OCI-LY3 (cell line): ENCODE measurements around the gene TANC1.

Experiments used
- H2AFZ ChIP-seq: fragments of 200-600, 300-600 bp; shearing (Covaris generic); 2 replicates; pipeline ENCODE4 v1.6.0; 2014; ENCODE audit warnings: antibody characterized with exemption, low read depth, low read length
- H3K27ac ChIP-seq: fragments of 200-600, 300-600 bp; sonication (generic); 2 replicates; pipeline ENCODE4 v1.5.1; 2014; ENCODE audit warnings: mild to moderate bottlenecking, low read length, moderate library complexity, mixed read lengths
- H3K27me3 ChIP-seq: fragments of 200-600, 300-600 bp; sonication (generic); 2 replicates; pipeline ENCODE4 v1.6.1; 2014; ENCODE audit warnings: low read depth, low read length, mixed read lengths
- H3K36me3 ChIP-seq: fragments of 200-600, 300-600 bp; sonication (generic); replicated peaks from 2 replicates; pipeline ENCODE3; 2014; ENCODE audit warnings: low read depth, low read length, mixed read lengths
- H3K4me1 ChIP-seq: fragments of 300-600, 200-600 bp; sonication (generic); 2 replicates; pipeline ENCODE4 v1.6.1; 2014; ENCODE audit warnings: low read length, mixed read lengths
- H3K4me2 ChIP-seq: fragments of 200-600, 300-600 bp; sonication (generic); 2 replicates; pipeline ENCODE4 v1.6.1; 2014; ENCODE audit warnings: low read length, mixed read lengths
- H3K4me3 ChIP-seq: fragments of 300-600, 200-600 bp; sonication (generic); 2 replicates; pipeline ENCODE4 v1.5.1; 2014; ENCODE audit warnings: antibody characterized with exemption, mild to moderate bottlenecking, low read length, moderate library complexity
- H3K79me2 ChIP-seq: fragments of 300-600, 200-600 bp; shearing (Covaris generic); 2 replicates; pipeline ENCODE4 v1.6.1; 2014; ENCODE audit warnings: mild to moderate bottlenecking, low read length, mixed read lengths
- H3K9ac ChIP-seq: fragments of 300-600, 200-600 bp; shearing (Covaris generic); 2 replicates; pipeline ENCODE4 v1.6.0; 2014; ENCODE audit warnings: mild to moderate bottlenecking, low read length, moderate library complexity
- H3K9me3 ChIP-seq: fragments of 200-600, 300-600 bp; shearing (Covaris generic); 2 replicates; pipeline ENCODE4 v1.6.1; 2014; ENCODE audit warnings: low read length, mixed read lengths; ENCODE audit not compliant: insufficient read depth
- H4K20me1 ChIP-seq: fragments of 200-600, 300-600 bp; sonication (generic); 2 replicates; pipeline ENCODE4 v1.6.1; 2016; ENCODE audit warnings: low read length, mixed read lengths; ENCODE audit not compliant: insufficient read depth
- EZH2phosphoT487 ChIP-seq: fragments of 200-600 bp; shearing (Covaris generic); IDR thresholded peaks from 2 replicates; pipeline ENCODE4 v1.6.1; 2018; ENCODE audit warnings: antibody characterized with exemption, mixed run types, low read depth
- TF ChIP-seq, protein P1 (sequence below): fragments of 200-600, 300-600 bp; sonication (generic); IDR thresholded peaks from 2 replicates; pipeline ENCODE4 v1.5.1; 2014; ENCODE audit warnings: antibody characterized with exemption, low read length, low read depth

Gene TANC1

GRCh38 chr2:159134979-159135378 lies 166.5 kb downstream of the TANC1 start:
- no peaks in the 10 kb centered on the region for H4K20me1 ChIP-seq
- no peak overlapping the region for H3K9ac ChIP-seq
- H3K79me2 ChIP-seq: no peaks in the 10 kb centered on the region
- TF ChIP-seq EZH2phosphoT487: no peak
- TF ChIP-seq, protein P1, sequence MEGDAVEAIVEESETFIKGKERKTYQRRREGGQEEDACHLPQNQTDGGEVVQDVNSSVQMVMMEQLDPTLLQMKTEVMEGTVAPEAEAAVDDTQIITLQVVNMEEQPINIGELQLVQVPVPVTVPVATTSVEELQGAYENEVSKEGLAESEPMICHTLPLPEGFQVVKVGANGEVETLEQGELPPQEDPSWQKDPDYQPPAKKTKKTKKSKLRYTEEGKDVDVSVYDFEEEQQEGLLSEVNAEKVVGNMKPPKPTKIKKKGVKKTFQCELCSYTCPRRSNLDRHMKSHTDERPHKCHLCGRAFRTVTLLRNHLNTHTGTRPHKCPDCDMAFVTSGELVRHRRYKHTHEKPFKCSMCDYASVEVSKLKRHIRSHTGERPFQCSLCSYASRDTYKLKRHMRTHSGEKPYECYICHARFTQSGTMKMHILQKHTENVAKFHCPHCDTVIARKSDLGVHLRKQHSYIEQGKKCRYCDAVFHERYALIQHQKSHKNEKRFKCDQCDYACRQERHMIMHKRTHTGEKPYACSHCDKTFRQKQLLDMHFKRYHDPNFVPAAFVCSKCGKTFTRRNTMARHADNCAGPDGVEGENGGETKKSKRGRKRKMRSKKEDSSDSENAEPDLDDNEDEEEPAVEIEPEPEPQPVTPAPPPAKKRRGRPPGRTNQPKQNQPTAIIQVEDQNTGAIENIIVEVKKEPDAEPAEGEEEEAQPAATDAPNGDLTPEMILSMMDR: no peak
- H2AFZ ChIP-seq: no peak overlapping the region
- no peaks in the 10 kb centered on the region for H3K9me3 ChIP-seq
- no peak overlapping the region for H3K4me3 ChIP-seq
- H3K4me2 ChIP-seq: no peak overlapping the region
- no peaks in the 10 kb centered on the region for H3K27me3 ChIP-seq
- H3K36me3 ChIP-seq: no peaks in the 10 kb centered on the region
- H3K4me1 ChIP-seq: no peaks in the 10 kb centered on the region
- no peak overlapping the region for H3K27ac ChIP-seq

- H2AFZ ChIP-seq: no peak overlapping the region
- H3K27ac ChIP-seq: no peak overlapping the region
- H3K27me3 ChIP-seq: no peaks in the 10 kb centered on the region
- no peak for TF ChIP-seq EZH2phosphoT487
- TF ChIP-seq, protein P1: no peak
- H3K4me3 ChIP-seq: no peak overlapping the region
- H3K36me3 ChIP-seq: no peaks in the 10 kb centered on the region
- H4K20me1 ChIP-seq: no peaks in the 10 kb centered on the region
- H3K4me1 ChIP-seq: peaks cover 3% of the 10 kb centered on the region; the same call in 1 of the 2 replicates
- H3K9me3 ChIP-seq: no peaks in the 10 kb centered on the region
- no peak overlapping the region for H3K4me2 ChIP-seq
- no peak overlapping the region for H3K9ac ChIP-seq
- no peaks in the 10 kb centered on the region for H3K79me2 ChIP-seq
Observed at GRCh38 chr2:159136391-159136790, 168.0 kb downstream of the TANC1 start.

GRCh38 chr2:159137511-159138241 lies 169.2 kb downstream of the TANC1 start:
- H3K27ac ChIP-seq: no peak overlapping the region
- no peak for TF ChIP-seq EZH2phosphoT487
- TF ChIP-seq, protein P1: no peak

DNA sequence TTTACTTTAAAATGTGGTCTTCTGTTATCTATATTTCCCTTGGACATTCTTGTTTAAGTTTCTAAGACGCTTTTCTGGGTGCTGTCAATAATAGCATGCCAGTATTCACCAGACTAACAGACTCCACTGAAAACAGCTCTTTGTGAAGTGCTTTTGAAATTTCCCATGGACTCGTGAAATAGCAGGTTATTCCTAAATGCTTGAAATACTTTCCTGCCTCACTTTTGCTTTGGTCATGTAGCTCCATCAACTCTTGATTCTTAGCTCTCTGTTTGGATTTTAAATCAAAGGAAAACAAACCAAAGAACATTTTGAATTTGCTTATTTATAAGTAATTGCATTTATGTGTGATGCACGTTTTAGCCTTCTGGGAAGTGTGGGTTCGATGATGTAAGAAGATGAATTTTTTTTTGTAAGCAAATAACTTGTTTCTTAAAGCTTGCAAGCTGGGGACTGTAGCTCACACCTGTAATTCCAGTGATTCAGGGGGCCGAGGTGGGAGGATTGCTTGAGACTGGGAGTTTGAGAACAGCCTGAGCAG lies 170.3 kb downstream of the TANC1 start:
- Histone ChIP-seq H3K9ac (no peak overlapping the region), H2AFZ (no peak overlapping the region), H3K27ac (no peak overlapping the region), H3K4me2 (no peak overlapping the region), H3K79me2 (no peaks in the 10 kb centered on the region), H3K9me3 (no peaks in the 10 kb centered on the region), H3K36me3 (no peaks in the 10 kb centered on the region), H4K20me1 (no peaks in the 10 kb centered on the region), H3K4me1 (peaks cover 3% of the 10 kb centered on the region; the same call in 1 of the 2 replicates), H3K4me3 (no peak overlapping the region), H3K27me3 (no peaks in the 10 kb centered on the region)
- TF ChIP-seq, protein P1: no peak
- TF ChIP-seq EZH2phosphoT487: no peak

More at GRCh38 chr2:159137511-159138241, 169.2 kb downstream of the TANC1 start:
- peaks cover 3% of the 10 kb centered on the region; the same call in 1 of the 2 replicates for H3K4me1 ChIP-seq
- H3K4me3 ChIP-seq: no peak overlapping the region
- H3K9ac ChIP-seq: no peak overlapping the region
- no peak overlapping the region for H3K4me2 ChIP-seq
- no peaks in the 10 kb centered on the region for H3K27me3 ChIP-seq
- H3K36me3 ChIP-seq: no peaks in the 10 kb centered on the region
- no peak overlapping the region for H2AFZ ChIP-seq
- H4K20me1 ChIP-seq: no peaks in the 10 kb centered on the region
- H3K79me2 ChIP-seq: no peaks in the 10 kb centered on the region
- no peaks in the 10 kb centered on the region for H3K9me3 ChIP-seq
